WTC11 (cell line): ENCODE results near the gene NEK10. TPM values are rescaled to one million over a fixed set of nuclear protein-coding genes. Genes with fewer than 3 reads are reported as not detected.

Experiments
- ATAC-seq: fragments of 200-7000 bp; cut with Tn5 transposase; 2 replicates; pipeline ENCODE4 v1.10.0; 2021; ENCODE audit warnings: mild to moderate bottlenecking, moderate library complexity
- CTCF ChIA-PET: fragments of 300-600 bp; sonication (Branson Sonifier 250); formaldehyde crosslinking; loops from one replicate; lab custom pipeline; 2021; ENCODE audit warnings: antibody characterized with exemption; lab: Charles Lee
- POLR2A ChIA-PET: fragments of 350-600 bp; sonication (Branson Sonifier 250); formaldehyde crosslinking; loops from one replicate; lab custom pipeline; 2021; ENCODE audit warnings: antibody characterized with exemption; lab: Charles Lee
- DNase-seq: peaks from one replicate; pipeline ENCODE4 v3.0.0; 2021; ENCODE audit warnings: low spot score
- H3K27ac Mint-ChIP-seq: 2 replicates; pipeline ENCODE4 v1.8.0; 2021; ENCODE audit warnings: mixed read lengths
- H3K27me3 Mint-ChIP-seq: 2 replicates; pipeline ENCODE4 v1.8.0; 2021; ENCODE audit warnings: low read depth, mild to moderate bottlenecking, moderate library complexity, mixed read lengths
- H3K36me3 Mint-ChIP-seq: 2 replicates; pipeline ENCODE4 v1.8.0; 2021; ENCODE audit warnings: mixed read lengths
- H3K4me1 Mint-ChIP-seq: 2 replicates; pipeline ENCODE4 v1.8.0; 2022; ENCODE audit warnings: mixed read lengths
- H3K4me3 Mint-ChIP-seq: 2 replicates; pipeline ENCODE4 v1.8.0; 2021; ENCODE audit warnings: mild to moderate bottlenecking, moderate library complexity, mixed read lengths
- H3K9me3 Mint-ChIP-seq: 2 replicates; pipeline ENCODE4 v1.8.0; 2021; ENCODE audit warnings: mixed read lengths
- EMX1 ChIP-seq: fragments of 250-450 bp; sonication (Bioruptor Pico); IDR thresholded peaks from 2 replicates; pipeline ENCODE4 v1.8.0; 2021; ENCODE audit warnings: mild to moderate bottlenecking
- GTF2I ChIP-seq: fragments of 250-450 bp; sonication (Bioruptor Pico); conservative IDR thresholded peaks from 2 replicates; pipeline ENCODE4 v1.4.0; 2021; ENCODE audit warnings: mild to moderate bottlenecking
- HMGA2 ChIP-seq: fragments of 250-450 bp; sonication (Bioruptor Pico); IDR thresholded peaks from 2 replicates; pipeline ENCODE4 v1.4.0; 2021; ENCODE audit warnings: mild to moderate bottlenecking, moderate library complexity
- MXD4 ChIP-seq: fragments of 250-450 bp; sonication (Bioruptor Pico); IDR thresholded peaks from 2 replicates; pipeline ENCODE4 v1.8.0; 2021; ENCODE audit warnings: mild to moderate bottlenecking, moderate library complexity, borderline replicate concordance
- NFYB ChIP-seq: sonication (generic); formaldehyde crosslinking; conservative IDR thresholded peaks from 2 replicates; pipeline ENCODE4 v1.8.0; 2022; ENCODE audit warnings: low read depth, missing genetic modification reagents
- NR2C2 ChIP-seq: sonication (generic); formaldehyde crosslinking; IDR thresholded peaks from 2 replicates; pipeline ENCODE4 v1.8.0; 2022; ENCODE audit warnings: mild to moderate bottlenecking, missing genetic modification reagents
- RORB ChIP-seq: fragments of 250-450 bp; sonication (Bioruptor Pico); IDR thresholded peaks from 2 replicates; pipeline ENCODE4 v1.9.0; 2021; ENCODE audit warnings: mild to moderate bottlenecking
- TEAD4 ChIP-seq: sonication (generic); formaldehyde crosslinking; IDR thresholded peaks from 2 replicates; pipeline ENCODE4 v1.8.0; 2022; ENCODE audit warnings: mild to moderate bottlenecking, missing genetic modification reagents
- ZBTB21 ChIP-seq: sonication (generic); formaldehyde crosslinking; IDR thresholded peaks from 2 replicates; pipeline ENCODE4 v1.8.1; 2023; ENCODE audit warnings: mild to moderate bottlenecking, missing genetic modification reagents, borderline replicate concordance
- ZNF232 ChIP-seq: sonication (generic); formaldehyde crosslinking; IDR thresholded peaks from 2 replicates; pipeline ENCODE4 v1.8.0; 2022; ENCODE audit warnings: mild to moderate bottlenecking, missing genetic modification reagents
- ZNF396 ChIP-seq: fragments of 250-450 bp; sonication (Bioruptor Pico); IDR thresholded peaks from 2 replicates; pipeline ENCODE4 v1.8.0; 2021; ENCODE audit warnings: mild to moderate bottlenecking, moderate library complexity, borderline replicate concordance
- total RNA-seq: library from RNA; stranded (reverse); gene quantifications from 3 replicates; pipeline ENCODE4 v1.2.3, GENCODE V29; 2021
- TF ChIP-seq, protein P1 (sequence below): sonication (generic); formaldehyde crosslinking; IDR thresholded peaks from 2 replicates; pipeline ENCODE4 v1.8.1; 2022; ENCODE audit warnings: low read depth, missing genetic modification reagents, borderline replicate concordance
- TF ChIP-seq, protein P2 (sequence below): fragments of 250-450 bp; sonication (Bioruptor Pico); IDR thresholded peaks from 2 replicates; pipeline ENCODE4 v1.9.0; 2021; ENCODE audit warnings: mild to moderate bottlenecking, borderline replicate concordance
- TF ChIP-seq, protein P3 (sequence below): sonication (generic); formaldehyde crosslinking; IDR thresholded peaks from 2 replicates; pipeline ENCODE4 v1.8.0; 2023; ENCODE audit warnings: mild to moderate bottlenecking, missing genetic modification reagents
- TF ChIP-seq, protein P4 (sequence below): fragments of 250-450 bp; sonication (Bioruptor Pico); IDR thresholded peaks from 2 replicates; pipeline ENCODE4 v1.9.0; 2021; ENCODE audit warnings: mild to moderate bottlenecking
- TF ChIP-seq, protein P5 (sequence below): sonication (generic); formaldehyde crosslinking; IDR thresholded peaks from 2 replicates; pipeline ENCODE4 v1.8.1; 2022; ENCODE audit warnings: low read depth, mild to moderate bottlenecking, moderate library complexity, missing genetic modification reagents, borderline replicate concordance
- TF ChIP-seq, protein P6 (sequence below): sonication (generic); formaldehyde crosslinking; IDR thresholded peaks from 2 replicates; pipeline ENCODE4 v1.8.1; 2023; ENCODE audit warnings: mild to moderate bottlenecking, missing genetic modification reagents

Gene NEK10
- total RNA-seq, 1 experiment from 2014 or later, result 0.37 TPM

DNA sequence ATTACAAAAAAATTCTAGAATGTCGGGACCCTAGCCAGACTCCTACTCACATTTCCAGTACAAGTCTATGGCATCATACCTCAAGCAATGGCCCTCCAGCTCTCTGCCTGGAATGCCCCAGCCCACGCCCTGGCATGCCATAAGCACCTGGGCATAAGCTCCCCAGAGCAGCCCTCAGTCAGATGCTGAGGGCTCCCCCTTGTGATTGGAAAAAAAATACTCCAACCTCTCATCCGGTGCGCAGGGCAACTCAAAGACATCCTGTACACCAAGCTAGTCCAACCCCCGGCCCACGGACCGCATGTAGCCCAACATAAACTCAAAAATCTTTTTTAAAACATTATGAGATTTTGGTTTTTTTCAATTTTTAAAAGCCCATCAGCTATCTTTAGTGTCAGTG lies 115.4 kb downstream of the NEK10 start:
- POLR2A ChIA-PET, result interaction anchor here (0.6 kb wide), 1 partner anchor 613 kb away, joined by 5 read pairs; no protein-coding TSS in a partner anchor
- Mint-ChIP-seq H3K9me3 (peaks cover 15% of the 10 kb centered on the region), H3K27ac (no peak overlapping the region), H3K4me1 (no peaks in the 10 kb centered on the region), H3K4me3 (no peak overlapping the region), H3K36me3 (peaks cover 9% of the 10 kb centered on the region), H3K27me3 (no peaks in the 10 kb centered on the region)
- TF ChIP-seq MXD4, result no peak
- no peak for TF ChIP-seq TEAD4 (CRISPR knock-in tag)
- no peak for TF ChIP-seq ZNF396 (CRISPR knock-in tag)
- TF ChIP-seq, protein P1, sequence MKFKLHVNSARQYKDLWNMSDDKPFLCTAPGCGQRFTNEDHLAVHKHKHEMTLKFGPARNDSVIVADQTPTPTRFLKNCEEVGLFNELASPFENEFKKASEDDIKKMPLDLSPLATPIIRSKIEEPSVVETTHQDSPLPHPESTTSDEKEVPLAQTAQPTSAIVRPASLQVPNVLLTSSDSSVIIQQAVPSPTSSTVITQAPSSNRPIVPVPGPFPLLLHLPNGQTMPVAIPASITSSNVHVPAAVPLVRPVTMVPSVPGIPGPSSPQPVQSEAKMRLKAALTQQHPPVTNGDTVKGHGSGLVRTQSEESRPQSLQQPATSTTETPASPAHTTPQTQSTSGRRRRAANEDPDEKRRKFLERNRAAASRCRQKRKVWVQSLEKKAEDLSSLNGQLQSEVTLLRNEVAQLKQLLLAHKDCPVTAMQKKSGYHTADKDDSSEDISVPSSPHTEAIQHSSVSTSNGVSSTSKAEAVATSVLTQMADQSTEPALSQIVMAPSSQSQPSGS (CRISPR knock-in tag), result no peak
- TF ChIP-seq, protein P2, sequence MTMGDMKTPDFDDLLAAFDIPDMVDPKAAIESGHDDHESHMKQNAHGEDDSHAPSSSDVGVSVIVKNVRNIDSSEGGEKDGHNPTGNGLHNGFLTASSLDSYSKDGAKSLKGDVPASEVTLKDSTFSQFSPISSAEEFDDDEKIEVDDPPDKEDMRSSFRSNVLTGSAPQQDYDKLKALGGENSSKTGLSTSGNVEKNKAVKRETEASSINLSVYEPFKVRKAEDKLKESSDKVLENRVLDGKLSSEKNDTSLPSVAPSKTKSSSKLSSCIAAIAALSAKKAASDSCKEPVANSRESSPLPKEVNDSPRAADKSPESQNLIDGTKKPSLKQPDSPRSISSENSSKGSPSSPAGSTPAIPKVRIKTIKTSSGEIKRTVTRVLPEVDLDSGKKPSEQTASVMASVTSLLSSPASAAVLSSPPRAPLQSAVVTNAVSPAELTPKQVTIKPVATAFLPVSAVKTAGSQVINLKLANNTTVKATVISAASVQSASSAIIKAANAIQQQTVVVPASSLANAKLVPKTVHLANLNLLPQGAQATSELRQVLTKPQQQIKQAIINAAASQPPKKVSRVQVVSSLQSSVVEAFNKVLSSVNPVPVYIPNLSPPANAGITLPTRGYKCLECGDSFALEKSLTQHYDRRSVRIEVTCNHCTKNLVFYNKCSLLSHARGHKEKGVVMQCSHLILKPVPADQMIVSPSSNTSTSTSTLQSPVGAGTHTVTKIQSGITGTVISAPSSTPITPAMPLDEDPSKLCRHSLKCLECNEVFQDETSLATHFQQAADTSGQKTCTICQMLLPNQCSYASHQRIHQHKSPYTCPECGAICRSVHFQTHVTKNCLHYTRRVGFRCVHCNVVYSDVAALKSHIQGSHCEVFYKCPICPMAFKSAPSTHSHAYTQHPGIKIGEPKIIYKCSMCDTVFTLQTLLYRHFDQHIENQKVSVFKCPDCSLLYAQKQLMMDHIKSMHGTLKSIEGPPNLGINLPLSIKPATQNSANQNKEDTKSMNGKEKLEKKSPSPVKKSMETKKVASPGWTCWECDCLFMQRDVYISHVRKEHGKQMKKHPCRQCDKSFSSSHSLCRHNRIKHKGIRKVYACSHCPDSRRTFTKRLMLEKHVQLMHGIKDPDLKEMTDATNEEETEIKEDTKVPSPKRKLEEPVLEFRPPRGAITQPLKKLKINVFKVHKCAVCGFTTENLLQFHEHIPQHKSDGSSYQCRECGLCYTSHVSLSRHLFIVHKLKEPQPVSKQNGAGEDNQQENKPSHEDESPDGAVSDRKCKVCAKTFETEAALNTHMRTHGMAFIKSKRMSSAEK, result no peak
- no peak for TF ChIP-seq NR2C2
- TF ChIP-seq NFYB (CRISPR knock-in tag), result no peak
- TF ChIP-seq ZBTB21 (CRISPR knock-in tag), result no peak
- TF ChIP-seq, protein P3, sequence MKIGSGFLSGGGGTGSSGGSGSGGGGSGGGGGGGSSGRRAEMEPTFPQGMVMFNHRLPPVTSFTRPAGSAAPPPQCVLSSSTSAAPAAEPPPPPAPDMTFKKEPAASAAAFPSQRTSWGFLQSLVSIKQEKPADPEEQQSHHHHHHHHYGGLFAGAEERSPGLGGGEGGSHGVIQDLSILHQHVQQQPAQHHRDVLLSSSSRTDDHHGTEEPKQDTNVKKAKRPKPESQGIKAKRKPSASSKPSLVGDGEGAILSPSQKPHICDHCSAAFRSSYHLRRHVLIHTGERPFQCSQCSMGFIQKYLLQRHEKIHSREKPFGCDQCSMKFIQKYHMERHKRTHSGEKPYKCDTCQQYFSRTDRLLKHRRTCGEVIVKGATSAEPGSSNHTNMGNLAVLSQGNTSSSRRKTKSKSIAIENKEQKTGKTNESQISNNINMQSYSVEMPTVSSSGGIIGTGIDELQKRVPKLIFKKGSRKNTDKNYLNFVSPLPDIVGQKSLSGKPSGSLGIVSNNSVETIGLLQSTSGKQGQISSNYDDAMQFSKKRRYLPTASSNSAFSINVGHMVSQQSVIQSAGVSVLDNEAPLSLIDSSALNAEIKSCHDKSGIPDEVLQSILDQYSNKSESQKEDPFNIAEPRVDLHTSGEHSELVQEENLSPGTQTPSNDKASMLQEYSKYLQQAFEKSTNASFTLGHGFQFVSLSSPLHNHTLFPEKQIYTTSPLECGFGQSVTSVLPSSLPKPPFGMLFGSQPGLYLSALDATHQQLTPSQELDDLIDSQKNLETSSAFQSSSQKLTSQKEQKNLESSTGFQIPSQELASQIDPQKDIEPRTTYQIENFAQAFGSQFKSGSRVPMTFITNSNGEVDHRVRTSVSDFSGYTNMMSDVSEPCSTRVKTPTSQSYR (CRISPR knock-in tag), result no peak
- TF ChIP-seq RORB (CRISPR knock-in tag), result no peak
- no peak for TF ChIP-seq HMGA2 (CRISPR knock-in tag)
- DNase-seq (peak; percentile 57), ATAC-seq (peak; percentile 100)
- CTCF ChIA-PET, result interaction anchor here (0.6 to 2.1 kb wide), 29 partner anchors 9 to 779 kb away, joined by 3 to 30 read pairs (median 4); no protein-coding TSS in a partner anchor

DNA sequence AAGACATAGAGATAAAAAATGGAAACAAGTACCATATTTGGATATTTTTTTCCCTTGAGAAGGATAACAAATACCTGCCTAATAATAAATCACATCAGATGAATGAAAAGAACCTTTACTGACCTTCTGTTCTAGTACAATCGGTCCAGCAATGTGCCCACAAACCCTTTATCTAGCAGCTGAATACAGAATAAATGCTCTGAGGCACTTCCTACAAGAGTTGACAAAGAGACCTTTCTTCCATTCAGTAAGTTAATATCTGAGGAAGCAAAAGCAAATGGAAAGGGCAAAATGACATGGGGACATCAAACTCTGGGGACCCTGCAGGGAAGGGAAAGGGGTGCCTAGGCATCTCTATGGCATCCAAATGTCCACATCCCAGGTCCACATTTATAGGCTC lies 115.8 kb downstream of the NEK10 start:
- ATAC-seq (no peak), DNase-seq (no peak)
- ChIA-PET CTCF (interaction anchor here (0.6 to 2.1 kb wide), 26 partner anchors 9 to 541 kb away, joined by 3 to 30 read pairs (median 4); no protein-coding TSS in a partner anchor), POLR2A (interaction anchor here (0.6 kb wide), 1 partner anchor 613 kb away, joined by 5 read pairs; no protein-coding TSS in a partner anchor)
- peaks cover 18% of the 10 kb centered on the region for H3K9me3 Mint-ChIP-seq
- H3K27ac Mint-ChIP-seq, result no peak overlapping the region
- H3K4me1 Mint-ChIP-seq, result no peaks in the 10 kb centered on the region
- H3K4me3 Mint-ChIP-seq, result no peak overlapping the region
- TF ChIP-seq, protein P4, sequence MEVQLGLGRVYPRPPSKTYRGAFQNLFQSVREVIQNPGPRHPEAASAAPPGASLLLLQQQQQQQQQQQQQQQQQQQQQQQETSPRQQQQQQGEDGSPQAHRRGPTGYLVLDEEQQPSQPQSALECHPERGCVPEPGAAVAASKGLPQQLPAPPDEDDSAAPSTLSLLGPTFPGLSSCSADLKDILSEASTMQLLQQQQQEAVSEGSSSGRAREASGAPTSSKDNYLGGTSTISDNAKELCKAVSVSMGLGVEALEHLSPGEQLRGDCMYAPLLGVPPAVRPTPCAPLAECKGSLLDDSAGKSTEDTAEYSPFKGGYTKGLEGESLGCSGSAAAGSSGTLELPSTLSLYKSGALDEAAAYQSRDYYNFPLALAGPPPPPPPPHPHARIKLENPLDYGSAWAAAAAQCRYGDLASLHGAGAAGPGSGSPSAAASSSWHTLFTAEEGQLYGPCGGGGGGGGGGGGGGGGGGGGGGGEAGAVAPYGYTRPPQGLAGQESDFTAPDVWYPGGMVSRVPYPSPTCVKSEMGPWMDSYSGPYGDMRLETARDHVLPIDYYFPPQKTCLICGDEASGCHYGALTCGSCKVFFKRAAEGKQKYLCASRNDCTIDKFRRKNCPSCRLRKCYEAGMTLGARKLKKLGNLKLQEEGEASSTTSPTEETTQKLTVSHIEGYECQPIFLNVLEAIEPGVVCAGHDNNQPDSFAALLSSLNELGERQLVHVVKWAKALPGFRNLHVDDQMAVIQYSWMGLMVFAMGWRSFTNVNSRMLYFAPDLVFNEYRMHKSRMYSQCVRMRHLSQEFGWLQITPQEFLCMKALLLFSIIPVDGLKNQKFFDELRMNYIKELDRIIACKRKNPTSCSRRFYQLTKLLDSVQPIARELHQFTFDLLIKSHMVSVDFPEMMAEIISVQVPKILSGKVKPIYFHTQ (CRISPR knock-in tag), result no peak
- TF ChIP-seq, protein P5, sequence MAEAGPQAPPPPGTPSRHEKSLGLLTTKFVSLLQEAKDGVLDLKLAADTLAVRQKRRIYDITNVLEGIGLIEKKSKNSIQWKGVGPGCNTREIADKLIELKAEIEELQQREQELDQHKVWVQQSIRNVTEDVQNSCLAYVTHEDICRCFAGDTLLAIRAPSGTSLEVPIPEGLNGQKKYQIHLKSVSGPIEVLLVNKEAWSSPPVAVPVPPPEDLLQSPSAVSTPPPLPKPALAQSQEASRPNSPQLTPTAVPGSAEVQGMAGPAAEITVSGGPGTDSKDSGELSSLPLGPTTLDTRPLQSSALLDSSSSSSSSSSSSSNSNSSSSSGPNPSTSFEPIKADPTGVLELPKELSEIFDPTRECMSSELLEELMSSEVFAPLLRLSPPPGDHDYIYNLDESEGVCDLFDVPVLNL (CRISPR knock-in tag), result no peak
- TF ChIP-seq, protein P6, sequence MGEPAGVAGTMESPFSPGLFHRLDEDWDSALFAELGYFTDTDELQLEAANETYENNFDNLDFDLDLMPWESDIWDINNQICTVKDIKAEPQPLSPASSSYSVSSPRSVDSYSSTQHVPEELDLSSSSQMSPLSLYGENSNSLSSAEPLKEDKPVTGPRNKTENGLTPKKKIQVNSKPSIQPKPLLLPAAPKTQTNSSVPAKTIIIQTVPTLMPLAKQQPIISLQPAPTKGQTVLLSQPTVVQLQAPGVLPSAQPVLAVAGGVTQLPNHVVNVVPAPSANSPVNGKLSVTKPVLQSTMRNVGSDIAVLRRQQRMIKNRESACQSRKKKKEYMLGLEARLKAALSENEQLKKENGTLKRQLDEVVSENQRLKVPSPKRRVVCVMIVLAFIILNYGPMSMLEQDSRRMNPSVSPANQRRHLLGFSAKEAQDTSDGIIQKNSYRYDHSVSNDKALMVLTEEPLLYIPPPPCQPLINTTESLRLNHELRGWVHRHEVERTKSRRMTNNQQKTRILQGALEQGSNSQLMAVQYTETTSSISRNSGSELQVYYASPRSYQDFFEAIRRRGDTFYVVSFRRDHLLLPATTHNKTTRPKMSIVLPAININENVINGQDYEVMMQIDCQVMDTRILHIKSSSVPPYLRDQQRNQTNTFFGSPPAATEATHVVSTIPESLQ, result no peak
- TF ChIP-seq GTF2I (CRISPR knock-in tag) (no peak), ZNF232 (CRISPR knock-in tag) (no peak), EMX1 (CRISPR knock-in tag) (no peak)
- no peaks in the 10 kb centered on the region for H3K27me3 Mint-ChIP-seq
- H3K36me3 Mint-ChIP-seq, result peaks cover 4% of the 10 kb centered on the region
